DMS53 treated with DMSO at 0.1 percent for 48 hours (cell line): ENCODE results near the gene NPL.

Source experiments
- DNase-seq: peaks from one replicate; lab custom pipeline; 2025; ENCODE audit not compliant: unreplicated experiment; lab: John Stamatoyannopoulos, UW

Gene NPL

DNA sequence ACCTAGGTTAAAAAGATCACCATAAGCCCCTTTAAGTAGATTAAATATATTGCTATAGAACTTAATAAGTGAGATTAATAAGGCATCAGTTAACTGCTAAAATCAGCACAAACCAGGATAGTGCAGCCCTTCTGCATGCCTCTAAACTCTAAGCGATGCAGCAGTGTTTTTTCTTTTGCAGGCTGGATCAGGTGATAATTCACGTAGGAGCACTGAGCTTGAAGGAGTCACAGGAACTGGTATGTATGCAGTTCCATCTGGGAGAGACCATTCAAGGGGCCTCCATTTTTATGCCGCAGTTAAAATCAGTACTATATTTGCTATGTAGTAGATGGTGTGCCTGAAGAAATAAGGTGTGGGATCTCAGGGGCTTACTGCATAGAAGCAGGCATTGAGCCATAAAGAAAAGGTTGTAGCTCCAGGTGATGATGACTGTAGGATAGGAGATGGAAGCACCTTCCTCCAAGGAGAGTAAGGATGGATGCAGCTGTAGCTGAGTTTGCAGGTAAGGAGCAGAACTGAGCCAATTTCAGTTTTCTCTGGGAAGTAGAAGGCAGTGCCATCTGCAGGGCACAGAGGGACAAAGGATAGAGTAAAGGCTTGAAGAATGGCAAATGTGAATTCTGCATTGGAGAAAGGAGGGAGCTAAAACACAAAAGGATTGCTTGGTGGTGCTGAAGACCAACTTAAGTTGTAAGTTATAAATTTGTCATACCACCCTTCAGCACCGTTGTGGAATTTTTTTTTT, 22.6 kb downstream of the NPL start:
- no peak for DNase-seq

GRCh38 chr1:182816863-182817262, 27.3 kb downstream of the NPL start:
- DNase-seq, result no peak

DNA sequence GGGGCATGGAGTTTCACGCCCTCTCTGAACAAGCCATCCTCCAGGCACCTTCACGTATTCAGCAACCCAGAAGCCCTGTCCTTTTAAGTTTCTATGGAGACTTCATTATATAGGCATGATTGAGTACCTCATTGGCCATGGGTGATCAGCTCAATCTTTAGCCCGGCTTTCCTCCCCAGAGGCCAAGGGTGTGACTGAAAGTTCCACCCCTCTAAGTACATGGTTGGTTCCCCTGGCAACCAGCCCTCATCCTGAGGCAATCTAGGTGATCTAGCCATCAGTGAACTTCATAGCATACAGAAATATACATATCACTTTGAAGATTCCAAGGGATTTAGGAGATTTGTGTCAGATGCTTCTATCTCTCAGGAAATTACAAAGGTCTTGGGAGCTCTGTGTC, 28.2 kb downstream of the NPL start:
- no peak for DNase-seq

DNA sequence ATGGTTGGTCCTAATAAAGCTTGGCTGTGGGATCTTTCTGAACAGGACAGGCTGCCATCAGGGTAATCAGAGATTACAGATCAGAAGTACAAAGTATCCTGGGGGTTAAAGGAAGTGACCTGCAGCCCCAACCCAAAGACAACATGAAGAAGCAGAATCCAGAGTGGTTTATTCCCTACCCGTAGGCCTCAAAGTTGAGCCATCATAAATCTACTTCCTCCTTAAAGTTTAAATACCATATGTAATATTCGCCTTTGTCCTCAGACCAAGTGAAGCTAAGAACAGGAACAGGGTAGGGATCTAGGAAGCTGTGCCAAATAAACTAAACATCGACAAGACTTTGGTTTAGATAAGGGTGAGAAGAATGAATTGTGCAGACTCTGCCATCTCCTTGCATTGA, 33.6 kb downstream of the NPL start:
- no peak for DNase-seq

DNA sequence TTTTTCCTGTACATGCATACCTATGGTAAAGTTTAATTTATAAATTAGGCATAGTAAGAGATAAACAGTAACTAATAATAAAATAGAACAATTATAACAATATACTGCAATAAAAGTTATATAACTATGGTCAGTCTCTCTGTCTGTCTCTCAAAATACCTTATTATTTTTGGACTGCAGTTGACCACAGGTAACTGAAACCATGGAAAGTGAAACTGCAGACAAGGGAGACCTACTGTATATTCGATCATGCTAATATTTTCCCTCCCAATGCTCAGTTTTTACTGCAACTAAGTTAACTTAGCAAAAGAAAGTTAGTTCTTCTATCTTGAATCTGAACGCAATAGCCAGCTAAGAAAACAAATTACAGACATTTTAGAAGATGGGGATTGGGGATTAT, 37.3 kb downstream of the NPL start:
- DNase-seq, result no peak

GRCh38 chr1:182829285-182829932, 39.8 kb downstream of the NPL start:
- no peak for DNase-seq

DNA sequence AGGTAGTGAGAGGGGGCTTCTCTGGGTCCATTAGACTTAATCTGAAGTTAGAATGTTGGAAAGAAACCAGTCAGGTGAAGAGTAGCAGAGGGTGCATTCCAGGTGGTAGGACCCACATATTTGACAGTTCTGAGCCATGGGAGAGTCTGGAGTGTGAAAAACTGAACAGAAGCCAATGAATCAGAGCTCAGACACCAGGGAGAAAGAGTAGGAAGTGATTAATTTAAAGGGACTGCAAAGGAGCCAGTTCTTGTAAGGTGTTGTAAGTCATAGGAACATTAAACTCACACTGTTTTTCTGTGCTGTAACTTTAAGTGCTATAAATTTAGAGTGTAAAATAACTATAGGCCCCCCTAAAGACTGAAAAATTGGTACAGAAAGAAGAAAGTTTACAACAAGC, 43.7 kb downstream of the NPL start:
- DNase-seq, result no peak

- no peak for DNase-seq
Measured at GRCh38 chr1:182834326-182834725, 44.8 kb downstream of the NPL start.

DNA sequence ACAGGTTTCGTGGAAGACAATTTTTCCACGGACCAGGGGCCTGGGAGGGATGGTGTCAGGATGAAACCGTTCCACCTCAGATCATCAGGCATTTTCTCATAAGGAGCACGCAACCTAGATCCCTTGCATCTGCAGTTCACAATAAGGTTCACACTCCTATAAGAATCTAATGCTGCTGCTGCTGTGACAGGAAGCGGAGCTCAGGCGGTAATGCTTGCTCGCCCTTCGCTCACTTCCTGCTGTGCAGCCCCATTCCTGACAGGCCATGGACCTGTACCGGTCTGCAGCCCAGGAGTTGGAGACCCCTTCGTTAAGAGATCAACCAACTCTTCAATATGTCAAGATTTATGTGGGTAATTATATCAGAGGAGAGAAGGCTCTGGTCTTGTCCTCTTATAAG, 46.2 kb downstream of the NPL start:
- no peak for DNase-seq

DNA sequence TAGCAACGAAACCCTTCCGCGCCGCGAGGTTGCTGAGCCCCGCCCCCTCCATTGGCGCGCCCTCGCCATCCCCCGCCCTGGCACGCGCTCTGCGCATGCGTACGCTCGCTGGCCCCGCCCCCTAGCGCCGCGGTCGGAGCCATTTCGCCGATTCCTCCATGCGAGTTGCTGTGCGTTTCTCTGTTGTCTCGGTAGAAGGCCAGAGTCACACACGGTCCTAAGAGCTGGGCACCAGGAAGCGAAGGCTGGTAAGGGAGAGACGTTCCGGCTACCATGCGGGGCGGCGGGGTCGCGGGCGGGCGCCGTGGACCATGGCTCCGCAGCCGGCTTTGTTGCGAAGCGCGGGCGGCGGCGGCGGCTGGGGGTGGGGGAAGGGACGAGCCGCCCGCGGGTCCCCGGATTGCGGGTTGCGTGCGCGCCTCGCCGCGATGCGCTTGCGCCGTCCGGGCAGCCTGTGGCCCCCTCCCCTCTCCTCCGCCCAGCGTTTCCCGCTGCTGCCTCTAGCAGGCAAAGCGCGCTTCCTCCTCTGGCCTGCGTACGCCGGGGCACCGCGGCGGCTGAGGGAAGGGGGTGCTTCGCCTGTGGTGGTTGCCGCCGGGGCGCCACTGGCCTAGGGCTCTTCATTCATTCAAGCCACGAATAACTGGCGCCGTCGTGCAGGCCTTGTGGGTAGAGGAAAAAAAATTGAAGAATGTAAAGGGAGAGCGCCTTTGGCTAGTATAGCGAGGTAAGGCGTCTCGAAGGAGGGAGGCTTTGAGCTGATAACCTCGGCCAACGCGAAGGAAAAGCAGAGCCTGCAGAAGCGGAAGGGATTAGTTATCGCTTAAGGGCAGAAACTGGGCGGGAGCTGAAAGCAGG, 49.9 kb downstream of the NPL start, which contains the start of gene DHX9:
DHX9 (plus strand) TSS at position 139 of the 858 bp plus-strand sequence. CDS start 3,220 bp downstream, outside the sequence.
- peak; percentile 68 for DNase-seq

DNA sequence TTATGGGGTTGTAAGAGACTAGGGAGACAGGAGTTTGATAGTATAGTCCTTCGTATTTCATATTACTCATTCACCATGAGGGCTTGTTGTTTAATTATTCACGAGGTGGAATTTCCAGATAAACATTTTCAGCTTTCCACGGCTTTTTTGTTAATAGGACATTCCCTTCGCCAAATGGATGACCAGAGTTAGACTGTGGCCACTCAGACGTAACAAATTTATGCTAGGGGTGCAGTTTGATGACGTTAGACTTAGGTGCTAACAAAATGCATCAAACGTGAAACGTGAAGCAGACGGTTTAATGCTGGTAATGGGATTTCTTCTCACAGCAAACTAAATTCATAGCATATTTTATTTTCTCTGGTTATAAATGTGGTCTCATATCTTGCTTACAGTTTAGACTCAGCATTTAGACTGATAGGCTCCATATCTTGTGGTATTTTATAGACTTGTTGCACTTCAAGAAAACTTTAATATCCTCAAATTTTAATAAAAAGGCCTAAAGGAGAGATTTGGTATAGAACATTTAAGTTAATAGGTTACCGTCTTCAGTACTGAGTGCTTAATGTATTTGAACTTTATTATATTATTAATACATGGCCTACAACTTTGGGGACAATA, 51.9 kb downstream of the NPL start:
- DNase-seq, result no peak

DNA sequence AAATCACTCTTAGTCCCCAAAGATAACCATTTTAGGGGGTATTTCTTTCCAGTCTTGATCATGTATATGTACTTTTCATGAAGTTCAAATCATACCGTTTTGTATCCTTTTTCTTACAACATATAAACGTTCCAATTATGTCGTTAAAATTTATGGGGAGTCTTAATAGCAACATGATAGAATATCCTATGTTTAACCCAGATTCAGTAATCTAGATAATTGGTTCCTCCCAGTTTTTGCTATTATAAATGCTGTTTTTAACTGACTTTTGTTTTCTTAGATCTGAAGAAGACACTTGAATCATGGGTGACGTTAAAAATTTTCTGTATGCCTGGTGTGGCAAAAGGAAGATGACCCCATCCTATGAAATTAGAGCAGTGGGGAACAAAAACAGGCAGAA, 52.7 kb downstream of the NPL start:
- no peak for DNase-seq

DNA sequence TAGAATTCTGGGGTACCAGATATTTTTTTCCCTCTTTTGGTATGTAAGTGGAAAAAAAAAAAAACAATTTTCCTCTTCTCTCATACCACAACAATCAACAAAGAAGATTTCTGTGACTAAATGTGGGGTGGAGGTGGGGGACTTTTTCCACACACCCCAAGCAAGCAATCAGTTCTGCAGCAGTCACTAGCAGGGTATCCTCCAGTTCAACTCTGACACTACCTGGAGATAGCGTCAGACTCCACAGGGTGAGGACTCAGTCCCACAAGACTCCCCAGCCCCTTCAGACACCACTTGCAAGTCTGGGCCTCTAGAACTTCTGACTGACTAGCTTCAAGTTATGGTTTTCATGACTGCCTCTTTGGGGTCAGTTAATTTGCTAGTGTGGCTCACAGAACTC, 55.8 kb downstream of the NPL start:
- DNase-seq, result no peak

DNA sequence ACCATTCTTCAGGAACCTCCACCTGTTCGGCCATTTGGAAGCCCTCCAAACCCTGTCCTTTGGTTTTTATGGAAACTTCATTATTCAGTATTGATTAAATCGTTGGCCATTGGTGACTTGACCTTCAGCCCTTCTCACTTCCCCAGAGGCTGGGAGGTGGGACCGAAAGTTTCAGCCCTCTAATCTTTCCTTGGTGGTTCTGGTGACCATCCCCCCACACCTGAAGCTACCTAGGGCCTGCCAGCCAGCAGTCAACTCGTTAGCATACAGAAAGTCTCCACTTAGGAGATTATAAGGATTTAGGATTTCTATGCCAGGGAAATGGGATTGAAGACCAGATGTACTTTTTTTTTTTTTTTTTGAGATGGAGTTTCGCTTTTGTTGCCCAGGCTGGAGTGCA, 56.3 kb downstream of the NPL start:
- DNase-seq, result no peak

- no peak for DNase-seq
Measured at GRCh38 chr1:182847105-182847504, 57.5 kb downstream of the NPL start.

- DNase-seq, result no peak
Measured at GRCh38 chr1:182848736-182849135, 59.2 kb downstream of the NPL start.

DNA sequence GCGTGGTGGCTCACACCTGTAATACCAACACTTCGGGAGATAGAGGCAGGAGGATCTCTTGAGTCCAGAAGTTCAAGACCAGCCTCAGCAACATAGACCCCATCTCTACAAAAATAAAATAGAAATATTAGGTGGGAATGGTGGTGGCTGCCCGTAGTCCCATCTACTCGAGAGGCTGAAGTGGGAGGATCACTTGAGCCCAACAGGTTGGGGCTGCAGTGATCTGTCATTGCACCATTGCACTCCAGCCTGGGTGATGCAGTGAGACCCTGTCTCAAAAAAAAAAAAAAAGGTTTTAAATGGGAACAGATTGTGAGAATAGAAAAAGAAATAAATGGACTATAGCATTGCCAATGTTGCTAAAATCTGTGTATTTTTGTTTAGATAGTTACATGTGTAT, 60.7 kb downstream of the NPL start:
- no peak for DNase-seq

DNA sequence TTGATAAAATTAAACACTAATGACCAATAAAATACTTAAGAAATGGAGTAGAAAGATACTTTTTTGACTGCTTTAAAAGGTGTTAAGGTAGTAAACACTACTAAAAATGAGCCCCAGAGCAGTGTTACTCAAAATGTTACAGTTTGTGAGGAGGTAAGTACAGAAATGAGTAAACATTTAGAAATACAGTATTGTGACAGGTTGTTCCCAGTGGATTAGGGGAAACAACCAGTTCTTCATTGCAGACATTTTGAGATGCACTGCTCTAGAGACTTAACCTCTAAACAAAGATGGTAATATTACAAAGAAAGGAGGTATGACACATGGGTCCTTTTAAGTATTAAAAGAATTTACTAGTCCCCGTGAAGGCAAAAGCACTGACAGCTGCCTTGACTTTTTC, 62.3 kb downstream of the NPL start:
- DNase-seq, result no peak

DNA sequence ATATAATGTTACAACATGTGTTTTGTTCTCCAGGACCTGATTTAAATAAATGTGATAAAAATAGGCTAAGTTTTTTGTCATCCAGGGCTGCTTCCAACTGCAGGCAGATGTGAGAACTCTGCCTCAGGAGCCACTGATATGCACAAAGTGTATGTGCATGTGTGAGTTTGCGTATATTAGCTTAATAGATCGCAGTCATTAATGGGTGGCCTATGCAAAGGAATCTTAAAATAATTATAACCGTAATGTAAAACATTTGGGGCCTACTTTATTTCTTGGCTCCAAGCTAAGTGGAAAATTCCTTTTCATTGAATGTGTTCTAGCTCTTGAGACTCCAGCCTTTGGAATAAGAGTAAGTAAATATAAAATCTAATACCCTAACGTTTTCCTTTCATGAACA, 66.3 kb downstream of the NPL start:
- DNase-seq, result no peak

GRCh38 chr1:182857212-182857611, 67.6 kb downstream of the NPL start:
- DNase-seq, result no peak

- no peak for DNase-seq
Measured at GRCh38 chr1:182860658-182861057, 71.1 kb downstream of the NPL start.
